PC-9 (cell line): ENCODE measurements around the gene SNCAIP. TPM values are rescaled to one million over a fixed set of nuclear protein-coding genes. Genes with fewer than 3 reads are reported as not detected.

Source experiments
- BruUV-seq: library from RNA; stranded (reverse); fragments of 400-500 nt; replicated peaks from 2 replicates; lab custom pipeline; 2021; lab: Mats Ljungman, UMichigan
- CTCF ChIA-PET: fragments of 300-600 bp; sonication (Branson Sonifier 250); formaldehyde crosslinking; loops from one replicate; lab custom pipeline; 2022; ENCODE audit warnings: antibody characterized with exemption; lab: Charles Lee
- POLR2A ChIA-PET: fragments of 300-600 bp; sonication (Branson Sonifier 250); formaldehyde crosslinking; loops from one replicate; lab custom pipeline; 2022; ENCODE audit warnings: antibody characterized with exemption; ENCODE audit not compliant: unreplicated experiment; lab: Charles Lee
- DNase-seq, 2 experiments: peaks; one replicate each; pipeline versions ENCODE4 v3.0.0 to v3.0.0-alpha.2; 2015 to 2022; ENCODE audit warnings: mixed read lengths in 1 of 2
- H2AFZ ChIP-seq: fragments of 200-600 bp; sonication (generic); 2 replicates; pipeline ENCODE4 v1.8.1; 2017; ENCODE audit warnings: antibody characterized with exemption
- H3F3A ChIP-seq: fragments of 200-600 bp; sonication (generic); 2 replicates; pipeline ENCODE4 v1.8.1; 2017; ENCODE audit warnings: antibody characterized with exemption, mild to moderate bottlenecking, low read depth; ENCODE audit not compliant: insufficient read depth
- H3K27ac ChIP-seq: fragments of 200-600 bp; sonication (generic); 2 replicates; pipeline ENCODE4 v1.6.1; 2016; ENCODE audit warnings: mixed run types
- H3K27me3 ChIP-seq: fragments of 200-600 bp; sonication (generic); 2 replicates; pipeline ENCODE4 v1.6.1; 2016; ENCODE audit warnings: low read depth, mixed run types; ENCODE audit not compliant: insufficient read depth
- H3K36me3 ChIP-seq: fragments of 200-600 bp; sonication (generic); 2 replicates; pipeline ENCODE4 v1.6.1; 2016; ENCODE audit warnings: low read depth, mixed run types
- H3K4me1 ChIP-seq: fragments of 200-600 bp; sonication (generic); replicated peaks from 2 replicates; pipeline ENCODE4 v1.6.1; 2016; ENCODE audit warnings: mixed run types; ENCODE audit not compliant: insufficient read depth
- H3K4me2 ChIP-seq: fragments of 200-600 bp; sonication (generic); 2 replicates; pipeline ENCODE4 v1.6.1; 2017; ENCODE audit warnings: mixed run types
- H3K4me3 ChIP-seq: fragments of 200-600 bp; sonication (generic); 2 replicates; pipeline ENCODE4 v1.6.1; 2016; ENCODE audit warnings: mixed run types
- H3K79me2 ChIP-seq: fragments of 200-600 bp; sonication (generic); 2 replicates; pipeline ENCODE4 v1.6.1; 2017; ENCODE audit warnings: low read depth, mixed run types
- H3K9me2 ChIP-seq: fragments of 200-600 bp; sonication (generic); 2 replicates; pipeline ENCODE4 v1.8.1; 2017; ENCODE audit warnings: mild to moderate bottlenecking; ENCODE audit not compliant: insufficient read depth
- H3K9me3 ChIP-seq: fragments of 200-600 bp; sonication (generic); 2 replicates; pipeline ENCODE4 v1.8.1; 2016; ENCODE audit warnings: low read depth; ENCODE audit not compliant: insufficient read depth
- H4K20me1 ChIP-seq: fragments of 200-600 bp; sonication (generic); 2 replicates; pipeline ENCODE4 v1.8.1; 2017; ENCODE audit not compliant: insufficient read depth
- CTCF ChIP-seq: fragments of 200-600 bp; sonication (generic); conservative IDR thresholded peaks from 2 replicates; pipeline ENCODE4 v1.6.1; 2017; ENCODE audit warnings: mixed run types, antibody characterized with exemption, mild to moderate bottlenecking, moderate library complexity
- EZH2 ChIP-seq: fragments of 200-600 bp; sonication (generic); IDR thresholded peaks from 2 replicates; pipeline ENCODE4 v1.8.0; 2017; ENCODE audit warnings: antibody characterized with exemption, low read depth
- intact Hi-C: fragments of 100-400 bp; cut with micrococcal nuclease; formaldehyde crosslinking; loops from one replicate; pipeline ENCODE4 v1.10.0; 2022; ENCODE audit not compliant: unreplicated experiment
- total RNA-seq: library from RNA; stranded (reverse); gene quantifications from 2 replicates; pipeline ENCODE4 v1.2.3, GENCODE V29; 2021

The SNCAIP gene
- total RNA-seq, 1 experiment from 2014 or later, result not detected

DNA sequence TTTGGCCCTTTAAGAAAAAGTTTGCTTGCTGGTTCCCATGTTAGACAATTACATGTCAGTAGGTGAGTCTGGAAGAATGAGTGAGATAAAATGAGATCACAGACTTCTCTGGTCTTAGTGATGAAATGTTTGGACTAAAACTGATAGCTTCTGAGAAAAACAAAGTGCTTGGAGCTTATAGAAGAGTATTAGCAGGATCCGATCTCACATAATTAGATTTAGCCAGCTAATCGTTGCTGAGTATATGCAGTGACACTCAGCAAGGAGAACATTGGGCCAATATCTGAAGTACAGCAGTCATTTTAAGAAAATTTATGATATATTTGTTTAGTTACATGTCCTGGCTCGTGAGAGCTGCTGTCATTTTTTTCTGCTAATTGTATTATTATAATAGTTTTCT, 135.8 kb downstream of the SNCAIP start:
- no peaks in the 10 kb centered on the region for H3K79me2 ChIP-seq
- H3K9me3 ChIP-seq, result no peaks in the 10 kb centered on the region
- ChIA-PET POLR2A (no interaction called here), CTCF (no interaction called here)
- H4K20me1 ChIP-seq, result no peaks in the 10 kb centered on the region
- DNase-seq, result no peak
- H2AFZ ChIP-seq, result no peak overlapping the region
- TF ChIP-seq CTCF (no peak), EZH2 (no peak)
- intact Hi-C loops, result no loop called here
- no peaks in the 10 kb centered on the region for H3K9me2 ChIP-seq
- no peaks in the 10 kb centered on the region for H3K36me3 ChIP-seq
- no peaks in the 10 kb centered on the region for H3F3A ChIP-seq
- H3K4me3 ChIP-seq, result no peak overlapping the region
- no TSS peak for BruUV-seq
- H3K4me2 ChIP-seq, result no peak overlapping the region
- H3K4me1 ChIP-seq, result no peaks in the 10 kb centered on the region
- H3K27me3 ChIP-seq, result no peaks in the 10 kb centered on the region
- H3K27ac ChIP-seq, result no peak overlapping the region

- Histone ChIP-seq H3K79me2 (no peaks in the 10 kb centered on the region), H3K27me3 (no peaks in the 10 kb centered on the region), H4K20me1 (no peaks in the 10 kb centered on the region; the same call in 1 of the 2 replicates), H3K9me3 (no peaks in the 10 kb centered on the region), H3K4me2 (no peak overlapping the region), H3K36me3 (no peaks in the 10 kb centered on the region), H3K27ac (no peak overlapping the region), H3K4me3 (no peak overlapping the region), H3K4me1 (peaks cover 6% of the 10 kb centered on the region; the same call in 1 of the 2 replicates), H2AFZ (no peak overlapping the region), H3F3A (no peaks in the 10 kb centered on the region), H3K9me2 (no peaks in the 10 kb centered on the region)
- no TSS peak for BruUV-seq
- ChIA-PET CTCF (no interaction called here), POLR2A (no interaction called here)
- no peak for DNase-seq
- no peak for TF ChIP-seq CTCF
- TF ChIP-seq EZH2, result no peak
- intact Hi-C loops, result no loop called here
Observed at GRCh38 chr5:122454541-122454940, 142.5 kb downstream of the SNCAIP start.

DNA sequence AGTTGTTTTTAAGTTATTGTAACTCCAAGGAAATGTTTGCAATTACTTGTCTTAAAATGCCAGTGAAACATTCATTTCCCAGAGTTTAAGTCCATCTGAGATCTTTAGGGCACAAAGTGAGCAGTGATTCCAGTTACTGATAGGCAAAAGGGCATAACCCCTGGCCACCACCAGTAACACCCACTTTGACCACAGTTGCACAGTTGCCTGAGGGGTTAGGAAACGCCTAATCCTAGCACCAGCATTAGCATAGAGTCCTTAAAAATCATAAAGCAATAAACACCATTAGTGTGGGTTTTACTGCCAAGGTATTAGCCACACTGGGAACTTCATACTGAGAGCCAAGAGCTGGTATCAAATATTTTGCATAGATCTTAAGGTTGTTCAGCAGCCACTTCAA, 143.9 kb downstream of the SNCAIP start:
- H3K79me2 ChIP-seq, result no peaks in the 10 kb centered on the region
- POLR2A ChIA-PET, result no interaction called here
- peaks cover 6% of the 10 kb centered on the region; the same call in 1 of the 2 replicates for H3K4me1 ChIP-seq
- H3K4me2 ChIP-seq, result no peak overlapping the region
- H3K4me3 ChIP-seq, result no peak overlapping the region
- CTCF ChIA-PET, result no interaction called here
- no peaks in the 10 kb centered on the region; the same call in 1 of the 2 replicates for H4K20me1 ChIP-seq
- no peak overlapping the region for H3K27ac ChIP-seq
- no peaks in the 10 kb centered on the region for H3K36me3 ChIP-seq
- TF ChIP-seq CTCF, result no peak
- TF ChIP-seq EZH2, result no peak
- no peaks in the 10 kb centered on the region for H3K9me3 ChIP-seq
- H3F3A ChIP-seq, result no peaks in the 10 kb centered on the region
- no peaks in the 10 kb centered on the region for H3K27me3 ChIP-seq
- no peak overlapping the region for H2AFZ ChIP-seq
- no TSS peak for BruUV-seq
- H3K9me2 ChIP-seq, result no peaks in the 10 kb centered on the region
- DNase-seq, result no peak
- intact Hi-C loops, result no loop called here
